ENCODE results near the gene SLC24A3. TPM values are rescaled to one million over a fixed set of nuclear protein-coding genes. Genes with fewer than 3 reads are reported as not detected.

Gene SLC24A3
- total RNA-seq, 2 donors from 2014 or later: 1.4 to 3.7 TPM

- Histone ChIP-seq H3K27me3 (no peaks in the 10 kb centered on the region), H3K4me1 (no peaks in the 10 kb centered on the region), H3K36me3 (no peaks in the 10 kb centered on the region), H3K4me3 (no peak overlapping the region), H3K9me3 (no peaks in the 10 kb centered on the region), H3K27ac (no peak overlapping the region)
- DNase-seq (ENCODE audit: low spot score): peak; percentile 16
- no peak for TF ChIP-seq CTCF (IDR thresholded peaks at IDR 0.05)
Measured at GRCh38 chr20:19308146-19308545, 95.7 kb downstream of the SLC24A3 start.

GRCh38 chr20:19310541-19310940 is 98.1 kb downstream of the SLC24A3 start:
- TF ChIP-seq CTCF (IDR thresholded peaks at IDR 0.05): no peak
- no peaks in the 10 kb centered on the region for H3K36me3 ChIP-seq
- H3K27ac ChIP-seq: no peak overlapping the region
- no peaks in the 10 kb centered on the region for H3K4me1 ChIP-seq
- no peak overlapping the region for H3K4me3 ChIP-seq
- no peaks in the 10 kb centered on the region for H3K27me3 ChIP-seq
- peak; percentile 13 for DNase-seq (ENCODE audit: low spot score)
- no peaks in the 10 kb centered on the region for H3K9me3 ChIP-seq

- no peaks in the 10 kb centered on the region for H3K27me3 ChIP-seq
- H3K27ac ChIP-seq: no peak overlapping the region
- no peak for TF ChIP-seq CTCF (IDR thresholded peaks at IDR 0.05)
Measured at GRCh38 chr20:19313342-19314069, 101.1 kb downstream of the SLC24A3 start.

GRCh38 chr20:19314621-19315020 is 102.2 kb downstream of the SLC24A3 start:
- no peak overlapping the region for H3K4me3 ChIP-seq
- no peak overlapping the region for H3K27ac ChIP-seq
- TF ChIP-seq CTCF (IDR thresholded peaks at IDR 0.05): no peak
- no peaks in the 10 kb centered on the region for H3K36me3 ChIP-seq
- no peaks in the 10 kb centered on the region for H3K4me1 ChIP-seq
- H3K27me3 ChIP-seq: no peaks in the 10 kb centered on the region
- H3K9me3 ChIP-seq: no peaks in the 10 kb centered on the region
- peak; percentile 52 for DNase-seq (ENCODE audit: low spot score)

More at GRCh38 chr20:19313342-19314069, 101.1 kb downstream of the SLC24A3 start:
- H3K36me3 ChIP-seq: no peaks in the 10 kb centered on the region
- no peak overlapping the region for H3K4me3 ChIP-seq
- H3K9me3 ChIP-seq: no peaks in the 10 kb centered on the region
- peak; percentile 36 for DNase-seq (ENCODE audit: low spot score)
- H3K4me1 ChIP-seq: no peaks in the 10 kb centered on the region

GRCh38 chr20:19317237-19318069 is 105.0 kb downstream of the SLC24A3 start:
- Histone ChIP-seq H3K27ac (no peak overlapping the region), H3K4me1 (no peaks in the 10 kb centered on the region), H3K36me3 (no peaks in the 10 kb centered on the region), H3K27me3 (no peaks in the 10 kb centered on the region), H3K9me3 (no peaks in the 10 kb centered on the region), H3K4me3 (no peak overlapping the region)
- no peak for TF ChIP-seq CTCF (IDR thresholded peaks at IDR 0.05)
- DNase-seq (ENCODE audit: low spot score): peak; percentile 34
